ENCODE measurements around the gene PARVB.

Gene PARVB, protein sequence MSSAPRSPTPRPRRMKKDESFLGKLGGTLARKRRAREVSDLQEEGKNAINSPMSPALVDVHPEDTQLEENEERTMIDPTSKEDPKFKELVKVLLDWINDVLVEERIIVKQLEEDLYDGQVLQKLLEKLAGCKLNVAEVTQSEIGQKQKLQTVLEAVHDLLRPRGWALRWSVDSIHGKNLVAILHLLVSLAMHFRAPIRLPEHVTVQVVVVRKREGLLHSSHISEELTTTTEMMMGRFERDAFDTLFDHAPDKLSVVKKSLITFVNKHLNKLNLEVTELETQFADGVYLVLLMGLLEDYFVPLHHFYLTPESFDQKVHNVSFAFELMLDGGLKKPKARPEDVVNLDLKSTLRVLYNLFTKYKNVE

DNA sequence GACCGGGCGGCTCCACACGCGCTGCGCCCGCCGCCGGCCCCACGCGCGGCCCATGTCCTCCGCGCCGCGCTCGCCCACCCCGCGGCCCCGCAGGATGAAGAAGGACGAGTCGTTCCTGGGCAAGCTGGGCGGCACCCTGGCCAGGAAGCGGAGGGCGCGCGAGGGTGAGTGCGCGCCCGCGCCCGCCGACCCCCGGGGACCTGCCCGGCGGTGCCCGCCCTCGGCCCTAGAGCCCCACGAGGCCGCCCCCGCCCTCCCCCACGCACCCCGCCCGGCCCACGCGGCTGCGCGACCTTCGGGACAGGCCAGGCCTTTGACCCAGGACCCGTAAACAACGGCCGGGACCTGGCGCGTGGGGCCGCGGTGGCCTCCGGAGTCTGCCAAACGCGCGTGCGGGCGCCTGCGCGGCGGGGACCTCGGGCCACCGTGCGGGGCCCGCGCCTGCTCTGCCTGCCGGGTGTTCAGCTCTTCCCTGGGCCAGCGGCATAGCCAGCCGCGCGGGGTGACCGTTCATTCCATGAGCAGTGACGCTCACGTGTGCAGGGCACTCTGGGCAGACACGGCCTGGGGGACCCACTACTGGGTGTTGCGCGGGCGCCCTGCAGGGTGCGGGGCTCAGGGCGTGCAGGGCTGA is at the start of gene PARVB:
PARVB (plus strand) TSS at position 15 of the 634 bp plus-strand sequence; CDS start at position 53, 38 bp downstream.
- intact Hi-C loops (cut with micrococcal nuclease): loop anchor here (1.0 kb wide), 1 partner anchor 12 kb away; no protein-coding TSS in a partner anchor
- peak within 1 kb of the TSS; percentile 89 for H3K4me3 Mint-ChIP-seq
- H3K36me3 Mint-ChIP-seq (ENCODE audit: low read depth): peaks cover 39% of the 10 kb centered on the region
- peak within 1 kb of the TSS; percentile 100 for H3K27ac Mint-ChIP-seq
- no peaks in the 10 kb centered on the region for H3K27me3 Mint-ChIP-seq
- H3K9me3 Mint-ChIP-seq: no peaks in the 10 kb centered on the region
- H3K4me1 Mint-ChIP-seq (ENCODE audit: low read depth): peaks cover 89% of the 10 kb centered on the region

DNA sequence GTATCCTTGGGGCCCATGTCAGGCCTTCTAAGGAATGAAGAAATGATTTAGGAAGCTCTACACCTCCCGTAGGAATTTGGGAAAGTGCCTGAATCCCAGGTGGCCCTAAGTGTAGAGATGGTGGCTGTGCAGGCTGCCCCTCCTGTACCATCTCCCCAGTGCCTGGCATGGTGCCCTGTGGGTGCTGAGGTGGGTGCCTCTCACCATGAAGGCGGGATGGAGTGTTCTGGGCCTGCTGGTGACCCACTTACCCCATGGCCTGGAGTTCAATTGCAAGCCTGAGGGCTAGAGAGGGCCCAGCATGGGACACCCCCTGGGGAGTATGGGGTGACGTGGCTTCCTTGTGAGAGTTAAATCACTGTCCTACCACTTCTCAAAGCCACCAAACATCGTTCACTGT is 49.1 kb upstream of the PARVB start:
- Mint-ChIP-seq H3K27me3 (no peaks in the 10 kb centered on the region), H3K36me3 (ENCODE audit: low read depth) (peaks cover 100% of the 10 kb centered on the region), H3K4me3 (no peak overlapping the region), H3K27ac (no peak overlapping the region), H3K9me3 (no peaks in the 10 kb centered on the region), H3K4me1 (ENCODE audit: low read depth) (no peaks in the 10 kb centered on the region)
- intact Hi-C loops (cut with micrococcal nuclease): no loop called here

DNA sequence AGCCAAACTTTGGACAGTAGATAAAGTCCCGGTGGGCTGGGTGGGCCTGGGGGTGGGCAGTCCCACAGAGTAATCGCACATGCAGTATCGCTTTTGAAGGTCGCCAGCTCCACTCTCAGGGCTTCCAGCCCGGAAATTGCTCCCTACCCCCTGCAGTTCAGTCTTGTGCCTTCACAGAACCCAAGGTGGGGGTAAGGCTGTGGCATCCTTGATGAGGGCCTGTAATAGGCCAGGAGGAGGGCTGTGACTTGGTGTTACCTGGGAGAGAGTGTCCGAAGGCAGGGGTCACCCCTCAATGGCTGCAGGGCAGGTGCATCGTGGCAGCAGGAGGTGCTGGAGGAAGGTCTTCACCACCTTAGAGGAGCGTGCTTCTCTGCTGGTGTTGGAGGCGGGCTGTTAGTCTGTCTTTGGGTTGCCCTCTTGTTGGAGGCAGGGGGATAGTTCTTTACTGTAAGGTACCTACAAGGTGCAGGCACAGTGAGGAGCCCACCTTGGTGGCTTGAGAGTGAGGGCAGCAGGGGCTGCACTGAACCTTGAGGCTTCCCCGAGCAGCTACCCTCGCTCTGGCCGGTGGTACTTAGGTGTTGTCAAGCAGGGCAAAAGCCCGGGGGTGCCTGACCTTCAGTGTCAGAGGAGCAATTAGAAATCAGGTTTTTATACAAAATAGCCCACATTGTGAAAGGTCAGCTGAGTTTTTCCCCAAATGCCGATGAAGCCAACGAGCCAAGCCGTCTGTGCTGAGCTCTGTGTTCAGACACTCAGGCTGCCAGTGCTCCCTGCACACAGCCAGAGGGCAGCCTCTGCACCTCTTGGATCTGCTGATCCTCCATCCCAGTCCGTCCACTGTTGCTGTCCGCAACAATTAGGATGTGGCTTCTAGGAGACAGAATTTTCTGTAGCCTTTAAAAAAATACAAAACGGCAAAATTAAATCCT is 47.0 kb upstream of the PARVB start:
- Mint-ChIP-seq H3K4me3 (no peak overlapping the region), H3K27me3 (no peaks in the 10 kb centered on the region), H3K4me1 (ENCODE audit: low read depth) (no peaks in the 10 kb centered on the region), H3K27ac (no peak overlapping the region), H3K36me3 (ENCODE audit: low read depth) (peaks cover 92% of the 10 kb centered on the region), H3K9me3 (no peaks in the 10 kb centered on the region)
- intact Hi-C loops (cut with micrococcal nuclease): no loop called here

- Mint-ChIP-seq H3K27ac (no peak overlapping the region), H3K36me3 (ENCODE audit: low read depth) (peaks cover 81% of the 10 kb centered on the region), H3K9me3 (no peaks in the 10 kb centered on the region), H3K4me1 (ENCODE audit: low read depth) (no peaks in the 10 kb centered on the region), H3K4me3 (no peak overlapping the region), H3K27me3 (no peaks in the 10 kb centered on the region)
- intact Hi-C loops (cut with micrococcal nuclease): no loop called here
Measured at GRCh38 chr22:43978558-43978957, 45.5 kb upstream of the PARVB start.

DNA sequence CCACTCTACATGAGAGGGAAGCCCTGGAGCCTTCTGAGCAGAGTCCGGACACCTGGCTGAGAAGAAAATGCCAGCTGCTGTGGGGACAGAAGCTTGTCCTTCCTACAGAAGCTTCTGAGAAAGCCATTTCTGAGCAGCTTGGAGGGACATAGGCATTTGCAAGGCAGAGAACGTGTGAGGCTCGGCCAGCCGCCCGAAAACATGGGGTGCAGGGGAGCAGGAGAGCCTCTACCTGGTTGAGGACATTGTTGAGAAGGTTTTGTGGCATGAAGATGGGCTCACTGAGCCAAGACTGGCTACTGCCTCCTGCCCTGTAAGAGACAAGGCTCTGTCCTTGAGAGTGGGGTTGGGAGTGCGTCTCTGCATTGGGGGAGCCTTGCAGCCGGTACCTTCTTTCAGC is 43.5 kb upstream of the PARVB start:
- intact Hi-C loops (cut with micrococcal nuclease): no loop called here
- Mint-ChIP-seq H3K27me3 (no peaks in the 10 kb centered on the region), H3K4me3 (no peak overlapping the region), H3K36me3 (ENCODE audit: low read depth) (peaks cover 81% of the 10 kb centered on the region), H3K9me3 (no peaks in the 10 kb centered on the region), H3K4me1 (ENCODE audit: low read depth) (no peaks in the 10 kb centered on the region), H3K27ac (no peak overlapping the region)

DNA sequence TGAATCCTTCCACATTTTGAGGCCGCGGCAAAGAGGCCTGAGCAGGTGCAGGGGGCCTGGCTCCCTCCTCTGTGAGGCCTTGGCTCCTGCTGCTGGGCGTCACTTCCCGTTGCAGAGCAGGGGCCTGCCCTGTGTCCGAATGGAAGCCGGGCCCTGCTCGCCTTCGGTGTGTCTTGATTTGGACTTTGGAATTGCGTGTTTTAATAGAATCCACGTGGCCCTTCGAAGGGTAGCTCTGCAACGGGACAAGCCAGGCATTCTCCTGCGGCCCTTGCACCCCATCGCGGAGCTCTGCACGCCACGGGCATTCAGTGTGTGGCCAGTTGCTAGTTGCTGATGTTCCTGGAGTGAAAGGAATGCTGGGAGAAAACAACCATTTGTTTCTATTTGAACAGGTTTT is 43.1 kb upstream of the PARVB start:
- intact Hi-C loops (cut with micrococcal nuclease): no loop called here
- no peak overlapping the region for H3K4me3 Mint-ChIP-seq
- H3K9me3 Mint-ChIP-seq: no peaks in the 10 kb centered on the region
- H3K36me3 Mint-ChIP-seq (ENCODE audit: low read depth): peaks cover 81% of the 10 kb centered on the region
- no peak overlapping the region for H3K27ac Mint-ChIP-seq
- H3K27me3 Mint-ChIP-seq: no peaks in the 10 kb centered on the region
- H3K4me1 Mint-ChIP-seq (ENCODE audit: low read depth): no peaks in the 10 kb centered on the region

DNA sequence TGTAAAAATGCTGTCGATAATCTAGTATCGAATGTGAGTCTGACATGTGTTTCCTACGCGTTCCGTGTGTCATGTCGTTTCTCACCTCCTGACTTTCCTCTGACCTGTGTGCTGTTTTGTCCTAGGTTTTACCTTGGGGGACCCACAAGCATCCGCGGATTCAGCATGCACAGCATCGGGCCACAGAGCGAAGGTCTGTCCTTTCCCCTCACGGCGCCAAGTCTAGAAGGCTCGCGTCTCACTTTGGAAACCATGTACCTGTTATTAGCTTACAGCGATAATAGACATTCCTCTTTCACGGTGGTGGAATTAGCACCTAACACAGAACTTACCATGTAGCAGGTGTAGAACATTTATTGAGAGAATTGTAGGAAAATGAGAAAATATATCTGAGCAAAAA is 40.3 kb upstream of the PARVB start:
- H3K36me3 Mint-ChIP-seq (ENCODE audit: low read depth): peaks cover 81% of the 10 kb centered on the region
- H3K4me1 Mint-ChIP-seq (ENCODE audit: low read depth): peaks cover 4% of the 10 kb centered on the region
- no peak overlapping the region for H3K4me3 Mint-ChIP-seq
- intact Hi-C loops (cut with micrococcal nuclease): no loop called here
- H3K27me3 Mint-ChIP-seq: no peaks in the 10 kb centered on the region
- H3K9me3 Mint-ChIP-seq: no peaks in the 10 kb centered on the region
- no peak overlapping the region for H3K27ac Mint-ChIP-seq

DNA sequence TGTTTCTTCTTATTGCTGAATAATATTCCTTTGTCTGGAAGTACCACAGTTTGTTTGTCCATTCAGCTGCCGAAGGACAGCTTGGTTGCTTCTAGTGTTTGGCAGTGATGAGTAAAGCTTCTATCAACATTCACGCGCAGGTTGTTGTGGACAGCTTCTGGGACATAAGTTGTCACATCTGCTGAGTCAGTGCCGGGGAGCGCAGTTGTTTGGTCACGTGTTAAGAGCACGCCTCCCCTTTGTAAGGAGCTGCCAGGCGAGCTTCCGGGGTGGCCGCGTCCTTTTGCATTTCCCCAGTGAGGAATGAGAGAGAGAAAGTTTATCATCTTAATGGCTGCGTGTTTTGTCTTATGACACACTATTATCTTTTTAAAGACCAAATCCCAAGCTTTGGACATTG is 38.6 kb upstream of the PARVB start:
- H3K36me3 Mint-ChIP-seq (ENCODE audit: low read depth): peaks cover 81% of the 10 kb centered on the region
- intact Hi-C loops (cut with micrococcal nuclease): no loop called here
- H3K27me3 Mint-ChIP-seq: no peaks in the 10 kb centered on the region
- no peak overlapping the region for H3K27ac Mint-ChIP-seq
- no peak overlapping the region for H3K4me3 Mint-ChIP-seq
- peaks cover 4% of the 10 kb centered on the region for H3K4me1 Mint-ChIP-seq (ENCODE audit: low read depth)
- H3K9me3 Mint-ChIP-seq: no peaks in the 10 kb centered on the region

DNA sequence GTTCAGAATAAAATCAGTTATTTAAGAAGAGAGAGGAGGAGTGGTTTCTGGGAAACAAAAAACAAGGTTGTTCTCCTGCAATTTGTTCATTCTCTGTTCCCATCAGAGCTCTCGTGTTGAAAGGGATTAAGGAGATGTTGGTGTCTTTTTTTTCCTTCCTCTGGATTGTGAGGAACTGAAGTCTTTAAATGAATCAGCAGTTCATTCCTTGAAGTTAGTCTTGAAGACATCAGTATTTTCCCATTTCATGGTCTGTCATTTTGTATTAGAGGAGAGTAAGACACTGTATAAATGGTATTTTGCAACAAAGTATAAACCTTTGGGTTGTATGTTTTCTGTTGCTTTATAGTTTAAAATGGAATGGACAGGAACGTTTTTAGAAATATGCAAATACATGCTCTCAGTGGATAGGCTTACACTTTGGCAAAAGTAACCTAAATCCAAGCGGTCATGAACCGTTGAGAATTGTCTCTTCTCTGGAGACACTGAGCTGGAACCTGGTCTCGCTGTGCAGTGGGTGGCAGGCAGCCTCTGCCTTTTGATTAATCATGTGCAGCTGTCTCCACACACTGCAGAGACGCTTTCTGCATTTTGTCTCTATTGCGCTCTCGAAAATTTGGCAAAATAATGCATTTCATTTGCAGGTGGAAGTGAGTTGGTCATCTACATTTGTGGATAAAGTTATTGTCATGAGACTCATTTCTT is 35.8 kb upstream of the PARVB start:
- H3K4me1 Mint-ChIP-seq (ENCODE audit: low read depth): peaks cover 10% of the 10 kb centered on the region
- H3K36me3 Mint-ChIP-seq (ENCODE audit: low read depth): peaks cover 100% of the 10 kb centered on the region
- no peak overlapping the region for H3K27ac Mint-ChIP-seq
- no peaks in the 10 kb centered on the region for H3K27me3 Mint-ChIP-seq
- H3K4me3 Mint-ChIP-seq: no peak overlapping the region
- H3K9me3 Mint-ChIP-seq: no peaks in the 10 kb centered on the region
- intact Hi-C loops (cut with micrococcal nuclease): no loop called here

DNA sequence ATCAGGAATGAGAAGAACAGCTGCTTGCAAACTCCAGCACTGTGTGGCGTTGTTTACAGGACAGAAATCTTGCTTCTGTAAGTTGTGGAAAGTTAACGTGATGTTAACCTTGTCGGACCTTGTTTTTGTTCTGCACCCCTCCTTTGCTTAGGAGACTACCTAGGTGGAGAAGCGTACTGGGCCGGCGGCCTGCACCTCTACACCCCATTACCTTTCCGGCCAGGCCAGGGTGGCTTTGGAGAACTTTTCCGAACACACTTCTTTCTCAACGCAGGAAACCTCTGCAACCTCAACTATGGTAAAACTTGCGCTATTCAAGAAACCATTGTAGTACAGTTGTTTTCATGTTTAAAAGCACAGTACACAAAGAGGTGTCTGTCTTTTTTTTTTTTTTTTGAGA is 35.1 kb upstream of the PARVB start:
- intact Hi-C loops (cut with micrococcal nuclease): no loop called here
- no peaks in the 10 kb centered on the region for H3K27me3 Mint-ChIP-seq
- H3K36me3 Mint-ChIP-seq (ENCODE audit: low read depth): peaks cover 100% of the 10 kb centered on the region
- peaks cover 16% of the 10 kb centered on the region for H3K4me1 Mint-ChIP-seq (ENCODE audit: low read depth)
- no peak overlapping the region for H3K27ac Mint-ChIP-seq
- H3K9me3 Mint-ChIP-seq: no peaks in the 10 kb centered on the region
- H3K4me3 Mint-ChIP-seq: no peak overlapping the region

DNA sequence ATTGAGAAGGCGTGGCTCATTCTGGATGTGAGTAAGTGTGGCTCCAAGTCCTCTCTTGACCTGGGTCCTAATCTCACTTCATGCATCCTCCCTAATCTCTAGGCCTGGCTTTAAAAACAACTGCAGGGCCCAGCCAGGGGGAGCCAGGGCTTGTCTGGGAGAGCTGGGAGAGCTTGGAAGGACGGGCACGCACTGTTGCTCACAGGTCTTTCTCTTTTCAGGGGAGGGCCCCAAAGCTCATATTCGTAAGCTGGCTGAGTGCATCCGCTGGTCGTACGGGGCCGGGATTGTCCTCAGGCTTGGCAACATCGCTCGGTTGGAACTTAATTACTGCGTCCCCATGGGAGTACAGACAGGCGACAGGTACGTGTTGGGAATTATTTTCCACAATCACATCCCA is 34.1 kb upstream of the PARVB start:
- Mint-ChIP-seq H3K9me3 (no peaks in the 10 kb centered on the region), H3K27ac (no peak overlapping the region), H3K27me3 (no peaks in the 10 kb centered on the region), H3K36me3 (ENCODE audit: low read depth) (peaks cover 100% of the 10 kb centered on the region), H3K4me1 (ENCODE audit: low read depth) (peaks cover 24% of the 10 kb centered on the region), H3K4me3 (no peak overlapping the region)
- intact Hi-C loops (cut with micrococcal nuclease): loop anchor here (5.0 kb wide), 1 partner anchor 77 kb away; no protein-coding TSS in a partner anchor

DNA sequence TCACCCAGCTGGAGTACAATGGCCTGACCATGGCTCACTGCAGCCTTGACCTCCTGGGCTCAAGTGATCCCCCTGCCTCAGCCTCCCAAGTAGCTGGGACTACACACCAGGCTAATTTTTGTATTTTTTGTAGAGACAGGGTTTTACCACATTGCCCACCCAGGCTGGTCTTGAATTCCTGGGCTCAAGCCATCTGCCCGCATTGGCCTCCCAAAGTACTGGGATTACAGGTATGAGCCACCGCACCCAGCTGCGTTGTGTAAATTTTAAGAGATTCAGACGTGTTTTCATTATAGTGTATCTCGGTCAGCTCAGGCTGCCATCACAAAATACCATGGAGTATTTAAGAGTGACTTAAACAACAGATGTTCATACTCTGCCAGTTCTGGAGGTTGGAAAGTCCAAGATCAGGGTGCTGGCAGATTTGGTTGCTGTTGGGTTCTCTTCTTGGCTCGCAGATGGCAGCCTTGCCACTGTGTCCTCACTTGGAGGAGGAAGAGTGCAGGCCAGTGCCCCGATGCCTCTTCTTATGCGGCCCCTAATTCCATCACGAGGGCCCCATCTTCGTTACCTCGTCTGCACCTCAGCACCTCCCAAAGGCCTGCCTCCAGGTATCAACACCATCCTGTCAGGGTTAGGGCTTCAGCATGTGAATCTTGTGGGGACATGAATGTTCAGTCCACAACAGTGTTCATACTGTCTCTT is 32.6 kb upstream of the PARVB start:
- peaks cover 98% of the 10 kb centered on the region for H3K36me3 Mint-ChIP-seq (ENCODE audit: low read depth)
- H3K4me1 Mint-ChIP-seq (ENCODE audit: low read depth): peaks cover 38% of the 10 kb centered on the region
- H3K27me3 Mint-ChIP-seq: no peaks in the 10 kb centered on the region
- no peak overlapping the region for H3K4me3 Mint-ChIP-seq
- intact Hi-C loops (cut with micrococcal nuclease): loop anchor here (2.0 to 5.0 kb wide), 3 partner anchors 76 to 635 kb away; no protein-coding TSS in a partner anchor
- no peak overlapping the region for H3K27ac Mint-ChIP-seq
- no peaks in the 10 kb centered on the region for H3K9me3 Mint-ChIP-seq

DNA sequence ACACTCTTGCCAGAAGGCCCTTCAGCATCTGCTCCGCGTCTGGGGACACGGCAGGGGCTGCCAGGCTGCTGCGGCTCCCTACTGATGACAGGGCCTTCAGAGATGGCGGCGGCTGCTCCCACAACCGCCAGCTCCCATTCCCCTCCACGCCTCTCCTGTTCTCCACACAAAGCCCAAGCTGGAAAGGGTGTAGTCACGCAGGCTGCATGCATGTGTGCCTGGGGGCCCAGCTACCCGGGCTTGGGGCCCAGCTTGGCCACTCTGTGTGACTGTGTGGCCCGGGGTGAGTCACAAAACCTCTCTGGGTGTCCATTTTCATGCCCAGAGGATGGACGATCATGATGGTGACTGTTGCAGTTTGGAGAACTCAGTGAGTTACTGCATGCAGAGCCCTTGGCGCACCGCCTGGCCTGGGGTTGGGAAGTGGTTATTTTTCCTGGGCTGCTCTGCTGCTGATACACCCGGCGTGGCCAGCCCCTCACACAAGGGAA is 31.7 kb upstream of the PARVB start:
- Mint-ChIP-seq H3K9me3 (no peaks in the 10 kb centered on the region), H3K27me3 (no peaks in the 10 kb centered on the region), H3K4me3 (no peak overlapping the region), H3K4me1 (ENCODE audit: low read depth) (peaks cover 45% of the 10 kb centered on the region), H3K27ac (no peak overlapping the region), H3K36me3 (ENCODE audit: low read depth) (peaks cover 98% of the 10 kb centered on the region)
- intact Hi-C loops (cut with micrococcal nuclease): loop anchor here (2.0 to 5.0 kb wide), 3 partner anchors 75 to 634 kb away; no protein-coding TSS in a partner anchor

All from dendritic cell treated with granulocyte-macrophage colony-stimulating factor and Interleukin-4, amounts not matched to agents 40 ng/mL and 50 ng/mL, for 4 days (primary cell).